SU-DHL-6 (cell line): ENCODE measurements around the gene DLG2.

Source experiments
- H2AFZ ChIP-seq: fragments of 200-600 bp; sonication (generic); 2 replicates; pipeline ENCODE4 v1.6.1; 2014; ENCODE audit warnings: low read depth, mild to moderate bottlenecking, moderate library complexity, mixed read lengths, antibody characterized with exemption, low read length; ENCODE audit not compliant: severe bottlenecking
- H3F3A ChIP-seq: fragments of 200-600 bp; shearing (Covaris generic); 2 replicates; pipeline ENCODE4 v1.6.0; 2016; ENCODE audit warnings: antibody characterized with exemption, mild to moderate bottlenecking; ENCODE audit not compliant: insufficient read depth
- H3K27ac ChIP-seq: fragments of 200-600 bp; sonication (generic); 2 replicates; pipeline ENCODE4 v1.5.1; 2016; ENCODE audit warnings: low read depth, mild to moderate bottlenecking, low read length, moderate library complexity, mixed read lengths
- H3K27me3 ChIP-seq: fragments of 200-600 bp; sonication (generic), shearing (Covaris generic); 2 replicates; pipeline ENCODE4 v1.6.0; 2014; ENCODE audit warnings: mild to moderate bottlenecking, low read length
- H3K36me3 ChIP-seq: fragments of 200-600 bp; sonication (generic); 2 replicates; pipeline ENCODE4 v1.6.1; 2014; ENCODE audit warnings: mild to moderate bottlenecking, low read length, mixed read lengths
- H3K4me2 ChIP-seq: fragments of 300-600, 200-600 bp; shearing (Covaris generic), sonication (generic); 2 replicates; pipeline ENCODE4 v1.6.0; 2014; ENCODE audit warnings: low read length, low read depth, mild to moderate bottlenecking; ENCODE audit not compliant: poor library complexity, severe bottlenecking
- H3K4me3 ChIP-seq: fragments of 200-600 bp; sonication (generic); 2 replicates; pipeline ENCODE4 v1.5.1; 2014; ENCODE audit warnings: antibody characterized with exemption, low read length, mild to moderate bottlenecking, mixed read lengths; ENCODE audit not compliant: insufficient read depth, poor library complexity, severe bottlenecking
- H3K79me2 ChIP-seq: fragments of 200-600 bp; sonication (generic); 2 replicates; pipeline ENCODE4 v1.6.1; 2014; ENCODE audit warnings: mild to moderate bottlenecking, low read length, moderate library complexity; ENCODE audit not compliant: insufficient read depth
- H3K9ac ChIP-seq: fragments of 200-600 bp; sonication (generic); 2 replicates; pipeline ENCODE4 v1.7.0; 2014; ENCODE audit warnings: mild to moderate bottlenecking, low read length
- H3K9me2 ChIP-seq: fragments of 200-600 bp; sonication (generic); replicated peaks from 2 replicates; pipeline ENCODE4 v1.6.1; 2014; ENCODE audit warnings: low read length; ENCODE audit not compliant: insufficient read depth
- H3K9me3 ChIP-seq: fragments of 200-600 bp; sonication (generic); 2 replicates; pipeline ENCODE4 v1.6.1; 2014; ENCODE audit warnings: low read length, mixed read lengths; ENCODE audit not compliant: insufficient read depth
- H4K20me1 ChIP-seq: fragments of 200-600 bp; sonication (generic); 2 replicates; pipeline ENCODE4 v1.6.1; 2014; ENCODE audit warnings: low read depth, mild to moderate bottlenecking, antibody characterized with exemption, low read length, moderate library complexity, mixed read lengths
- EZH2phosphoT487 ChIP-seq: fragments of 200-600 bp; sonication (generic), shearing (Covaris generic); conservative IDR thresholded peaks from 2 replicates; pipeline ENCODE4 v1.6.1; 2018; ENCODE audit warnings: mild to moderate bottlenecking, antibody characterized with exemption, low read length, moderate library complexity, mixed read lengths
- TF ChIP-seq, protein P1 (sequence below): fragments of 200-600 bp; sonication (generic); IDR thresholded peaks from one replicate; pipeline ENCODE4 v1.5.1; 2017; ENCODE audit warnings: antibody characterized with exemption, mild to moderate bottlenecking, low read length, moderate library complexity; ENCODE audit not compliant: insufficient read depth, poor library complexity, severe bottlenecking

Gene DLG2

GRCh38 chr11:84663731-84664130, 963.4 kb downstream of the DLG2 start:
- Histone ChIP-seq H3K4me3 (no peak overlapping the region), H3K4me2 (no peak overlapping the region), H3K9ac (no peak overlapping the region), H2AFZ (no peak overlapping the region), H4K20me1 (no peaks in the 10 kb centered on the region), H3K79me2 (no peaks in the 10 kb centered on the region), H3K9me2 (no peaks in the 10 kb centered on the region), H3K9me3 (no peaks in the 10 kb centered on the region), H3K36me3 (no peaks in the 10 kb centered on the region), H3K27me3 (no peaks in the 10 kb centered on the region), H3F3A (no peaks in the 10 kb centered on the region), H3K27ac (no peak overlapping the region)
- TF ChIP-seq, protein P1, sequence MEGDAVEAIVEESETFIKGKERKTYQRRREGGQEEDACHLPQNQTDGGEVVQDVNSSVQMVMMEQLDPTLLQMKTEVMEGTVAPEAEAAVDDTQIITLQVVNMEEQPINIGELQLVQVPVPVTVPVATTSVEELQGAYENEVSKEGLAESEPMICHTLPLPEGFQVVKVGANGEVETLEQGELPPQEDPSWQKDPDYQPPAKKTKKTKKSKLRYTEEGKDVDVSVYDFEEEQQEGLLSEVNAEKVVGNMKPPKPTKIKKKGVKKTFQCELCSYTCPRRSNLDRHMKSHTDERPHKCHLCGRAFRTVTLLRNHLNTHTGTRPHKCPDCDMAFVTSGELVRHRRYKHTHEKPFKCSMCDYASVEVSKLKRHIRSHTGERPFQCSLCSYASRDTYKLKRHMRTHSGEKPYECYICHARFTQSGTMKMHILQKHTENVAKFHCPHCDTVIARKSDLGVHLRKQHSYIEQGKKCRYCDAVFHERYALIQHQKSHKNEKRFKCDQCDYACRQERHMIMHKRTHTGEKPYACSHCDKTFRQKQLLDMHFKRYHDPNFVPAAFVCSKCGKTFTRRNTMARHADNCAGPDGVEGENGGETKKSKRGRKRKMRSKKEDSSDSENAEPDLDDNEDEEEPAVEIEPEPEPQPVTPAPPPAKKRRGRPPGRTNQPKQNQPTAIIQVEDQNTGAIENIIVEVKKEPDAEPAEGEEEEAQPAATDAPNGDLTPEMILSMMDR: no peak

- Histone ChIP-seq H4K20me1 (no peaks in the 10 kb centered on the region), H3K27me3 (no peaks in the 10 kb centered on the region), H3K79me2 (no peaks in the 10 kb centered on the region), H3K9me2 (no peaks in the 10 kb centered on the region), H3K4me2 (no peak overlapping the region), H3K9me3 (no peaks in the 10 kb centered on the region), H2AFZ (no peak overlapping the region), H3K9ac (no peak overlapping the region), H3K4me3 (no peak overlapping the region), H3K36me3 (no peaks in the 10 kb centered on the region), H3F3A (no peaks in the 10 kb centered on the region), H3K27ac (no peak overlapping the region)
- no peak for TF ChIP-seq EZH2phosphoT487
- TF ChIP-seq, protein P1: no peak
Observed at GRCh38 chr11:84660257-84660977, 966.7 kb downstream of the DLG2 start.

GRCh38 chr11:84655712-84656111, 971.4 kb downstream of the DLG2 start:
- Histone ChIP-seq H3K4me3 (no peak overlapping the region), H3K9ac (no peak overlapping the region), H3K9me3 (no peaks in the 10 kb centered on the region), H3K27me3 (no peaks in the 10 kb centered on the region), H3K36me3 (no peaks in the 10 kb centered on the region), H3K4me2 (no peak overlapping the region), H3F3A (no peaks in the 10 kb centered on the region), H3K79me2 (no peaks in the 10 kb centered on the region), H2AFZ (no peak overlapping the region), H3K9me2 (no peaks in the 10 kb centered on the region), H4K20me1 (no peaks in the 10 kb centered on the region), H3K27ac (no peak overlapping the region)
- no peak for TF ChIP-seq EZH2phosphoT487
- TF ChIP-seq, protein P1: no peak
